Adrenal gland (tissue), 5 donors: ENCODE measurements around the gene HS2ST1.

Experiments
- POLR2A ChIP-seq, 2 donors: fragments of 450-650 bp; IDR thresholded peaks; one replicate each; pipeline ENCODE4 v1.6.1; 2017; ENCODE audit warnings: antibody characterized with exemption in 2 of 2, mild to moderate bottlenecking in 2 of 2, moderate library complexity in 1 of 2
- TF ChIP-seq, protein P1 (sequence below), 6 experiments: fragments of 450-650 bp in 4 of 6; fragments of 200-600 bp in 2 of 6; sonication (generic) in 1 of 6; IDR thresholded peaks; 1 replicate in 5 of 6; 2 replicates in 1 of 6; pipeline versions ENCODE4 v1.5.1 to v1.8.0; 2016 to 2021; ENCODE audit warnings: antibody characterized with exemption in 6 of 6, mild to moderate bottlenecking in 2 of 6, moderate library complexity in 1 of 6
- donor health status: DM: no; HTN: no; CAD: no.

DNA sequence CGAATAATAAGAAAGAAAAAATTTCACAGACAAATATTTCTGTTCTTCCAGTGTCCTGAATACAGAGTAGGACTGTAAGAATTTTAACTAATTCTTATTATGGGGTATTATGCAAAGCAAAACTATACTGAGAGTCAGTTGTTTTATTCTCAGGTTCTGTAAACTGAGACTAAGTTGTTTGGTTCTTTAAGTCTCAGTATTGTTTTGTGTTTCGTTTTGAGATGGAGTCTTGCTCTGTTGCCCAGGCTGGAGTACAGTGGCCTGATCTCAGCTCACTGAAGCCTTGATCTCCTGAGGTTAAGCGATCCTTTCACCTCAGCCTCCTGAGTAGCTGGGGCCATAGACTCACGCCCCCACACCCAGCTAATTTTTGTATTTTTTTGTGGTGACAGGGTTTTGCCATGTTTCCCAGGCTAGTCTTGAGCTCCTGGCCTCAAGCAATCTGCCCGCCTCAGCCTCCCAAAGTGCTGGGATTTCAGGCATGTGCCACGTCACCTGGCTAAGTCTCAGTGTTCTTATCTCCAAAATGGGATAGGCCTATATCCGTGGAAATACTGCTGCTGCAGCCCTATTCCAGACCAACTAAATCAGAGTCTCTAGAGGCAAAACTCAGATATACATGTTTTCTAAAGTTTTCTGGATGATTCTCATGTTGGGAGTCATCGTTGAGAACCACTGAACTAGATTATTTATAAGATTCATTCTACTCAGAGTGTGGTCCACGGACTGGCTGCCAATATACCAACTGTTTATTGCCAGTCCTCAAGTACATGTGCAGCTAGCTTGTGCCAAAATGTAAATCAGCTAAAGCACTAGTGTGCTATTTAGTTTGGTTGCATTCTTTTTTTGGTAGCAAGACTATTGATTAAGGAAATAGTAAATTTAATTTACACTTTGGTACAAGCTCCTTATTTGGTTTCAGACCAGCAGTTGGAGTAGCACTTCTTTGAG lies 116.6 kb downstream of the HS2ST1 start:
- TF ChIP-seq, protein P1, sequence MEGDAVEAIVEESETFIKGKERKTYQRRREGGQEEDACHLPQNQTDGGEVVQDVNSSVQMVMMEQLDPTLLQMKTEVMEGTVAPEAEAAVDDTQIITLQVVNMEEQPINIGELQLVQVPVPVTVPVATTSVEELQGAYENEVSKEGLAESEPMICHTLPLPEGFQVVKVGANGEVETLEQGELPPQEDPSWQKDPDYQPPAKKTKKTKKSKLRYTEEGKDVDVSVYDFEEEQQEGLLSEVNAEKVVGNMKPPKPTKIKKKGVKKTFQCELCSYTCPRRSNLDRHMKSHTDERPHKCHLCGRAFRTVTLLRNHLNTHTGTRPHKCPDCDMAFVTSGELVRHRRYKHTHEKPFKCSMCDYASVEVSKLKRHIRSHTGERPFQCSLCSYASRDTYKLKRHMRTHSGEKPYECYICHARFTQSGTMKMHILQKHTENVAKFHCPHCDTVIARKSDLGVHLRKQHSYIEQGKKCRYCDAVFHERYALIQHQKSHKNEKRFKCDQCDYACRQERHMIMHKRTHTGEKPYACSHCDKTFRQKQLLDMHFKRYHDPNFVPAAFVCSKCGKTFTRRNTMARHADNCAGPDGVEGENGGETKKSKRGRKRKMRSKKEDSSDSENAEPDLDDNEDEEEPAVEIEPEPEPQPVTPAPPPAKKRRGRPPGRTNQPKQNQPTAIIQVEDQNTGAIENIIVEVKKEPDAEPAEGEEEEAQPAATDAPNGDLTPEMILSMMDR (IDR thresholded peaks at IDR 0.05) = no peak
- no peak for TF ChIP-seq POLR2A (IDR thresholded peaks at IDR 0.05)
